WERI-Rb-1 (cell line): ENCODE measurements around the gene UNKL.

Experiments
- DNase-seq: peaks from one replicate; pipeline ENCODE4 v3.0.0-alpha.2; 2020
- H3K27ac ChIP-seq: fragments of 250-450 bp; sonication (Bioruptor Pico); 2 replicates; pipeline ENCODE4 v1.5.1; 2020; ENCODE audit warnings: mild to moderate bottlenecking, moderate library complexity
- H3K27me3 ChIP-seq: fragments of 250-450 bp; sonication (Bioruptor Pico); 2 replicates; pipeline ENCODE4 v1.5.1; 2021; ENCODE audit warnings: mild to moderate bottlenecking, low read depth, moderate library complexity; ENCODE audit not compliant: insufficient read depth, severe bottlenecking
- H3K36me3 ChIP-seq: fragments of 250-450 bp; sonication (Bioruptor Pico); 2 replicates; pipeline ENCODE4 v1.5.1; 2020; ENCODE audit warnings: mild to moderate bottlenecking, moderate library complexity
- H3K4me3 ChIP-seq: 2 replicates; pipeline ENCODE4 v1.5.1; 2011; ENCODE audit warnings: low read depth, mild to moderate bottlenecking, control low read depth, low read length
- H3K9me3 ChIP-seq: fragments of 250-450 bp; sonication (Bioruptor Pico); 2 replicates; pipeline ENCODE4 v1.5.1; 2021; ENCODE audit warnings: mild to moderate bottlenecking, moderate library complexity; ENCODE audit not compliant: severe bottlenecking
- TF ChIP-seq, protein P1 (sequence below): IDR thresholded peaks from 2 replicates; pipeline ENCODE4 v1.5.1; 2011; ENCODE audit warnings: low read depth, mild to moderate bottlenecking, control low read depth, inconsistent platforms, low read length

Gene UNKL

DNA sequence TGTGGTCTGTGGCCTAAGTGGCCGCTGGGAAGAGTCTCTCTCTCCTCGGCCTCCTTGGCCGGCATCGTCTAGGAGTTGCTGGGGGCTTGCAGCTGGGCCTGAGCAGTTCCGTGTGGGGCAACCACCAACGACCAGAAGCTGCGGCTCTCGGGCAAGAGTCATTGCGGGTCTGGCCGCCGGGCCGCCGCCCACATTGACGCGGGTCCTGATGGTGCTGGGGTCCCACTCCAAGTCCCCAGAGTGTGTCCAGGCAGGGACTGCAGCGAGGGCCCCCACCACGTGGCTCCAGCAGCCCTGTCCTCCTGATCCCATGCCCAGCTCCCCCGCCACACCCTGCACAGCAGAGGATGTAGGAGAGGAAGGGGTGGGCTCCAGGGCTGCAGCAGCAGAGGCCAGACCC is 30.9 kb downstream of the UNKL start:
- TF ChIP-seq, protein P1, sequence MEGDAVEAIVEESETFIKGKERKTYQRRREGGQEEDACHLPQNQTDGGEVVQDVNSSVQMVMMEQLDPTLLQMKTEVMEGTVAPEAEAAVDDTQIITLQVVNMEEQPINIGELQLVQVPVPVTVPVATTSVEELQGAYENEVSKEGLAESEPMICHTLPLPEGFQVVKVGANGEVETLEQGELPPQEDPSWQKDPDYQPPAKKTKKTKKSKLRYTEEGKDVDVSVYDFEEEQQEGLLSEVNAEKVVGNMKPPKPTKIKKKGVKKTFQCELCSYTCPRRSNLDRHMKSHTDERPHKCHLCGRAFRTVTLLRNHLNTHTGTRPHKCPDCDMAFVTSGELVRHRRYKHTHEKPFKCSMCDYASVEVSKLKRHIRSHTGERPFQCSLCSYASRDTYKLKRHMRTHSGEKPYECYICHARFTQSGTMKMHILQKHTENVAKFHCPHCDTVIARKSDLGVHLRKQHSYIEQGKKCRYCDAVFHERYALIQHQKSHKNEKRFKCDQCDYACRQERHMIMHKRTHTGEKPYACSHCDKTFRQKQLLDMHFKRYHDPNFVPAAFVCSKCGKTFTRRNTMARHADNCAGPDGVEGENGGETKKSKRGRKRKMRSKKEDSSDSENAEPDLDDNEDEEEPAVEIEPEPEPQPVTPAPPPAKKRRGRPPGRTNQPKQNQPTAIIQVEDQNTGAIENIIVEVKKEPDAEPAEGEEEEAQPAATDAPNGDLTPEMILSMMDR: no peak
- no peaks in the 10 kb centered on the region; the same call in 1 of the 2 replicates for H3K36me3 ChIP-seq
- no peaks in the 10 kb centered on the region for H3K27me3 ChIP-seq
- no peaks in the 10 kb centered on the region for H3K9me3 ChIP-seq
- no peak overlapping the region for H3K27ac ChIP-seq
- no peak for DNase-seq
- H3K4me3 ChIP-seq: no peak overlapping the region

DNA sequence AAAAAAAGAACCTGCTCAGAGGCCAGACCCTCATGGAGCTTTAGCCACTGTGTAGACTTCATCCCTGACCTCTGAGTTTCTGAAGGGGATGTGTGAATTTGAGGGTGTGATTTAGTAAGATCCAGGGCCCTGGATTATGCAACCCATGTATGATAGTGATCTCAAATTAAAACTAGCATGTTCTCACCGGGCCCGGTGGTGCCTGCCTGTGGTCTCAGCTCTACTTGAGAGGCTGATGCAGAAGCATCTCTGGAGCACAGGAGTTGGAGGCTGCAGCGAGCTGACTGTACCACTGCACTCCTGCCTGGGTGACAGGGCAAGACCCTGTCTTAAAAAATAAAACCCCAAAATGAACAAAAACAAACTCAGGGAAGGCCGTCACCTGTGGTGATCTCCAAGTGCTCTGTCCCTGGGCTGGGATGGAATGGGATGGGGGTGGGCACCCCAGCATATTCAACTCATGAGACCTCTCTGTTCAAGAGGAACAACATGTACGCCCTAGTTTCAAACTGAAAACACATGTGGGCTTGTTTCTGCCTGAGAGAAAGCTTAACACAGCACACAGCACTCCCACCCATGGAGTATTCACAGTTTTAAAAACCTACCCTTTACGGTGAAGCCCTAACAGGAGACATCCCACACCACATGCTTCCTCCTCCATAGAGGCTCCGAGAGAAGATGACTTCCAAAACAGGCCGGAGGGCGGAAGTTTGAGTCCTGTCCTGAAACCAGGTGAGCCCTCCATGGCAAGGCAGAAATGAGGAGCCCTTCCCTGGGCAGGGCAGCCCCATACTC is 32.7 kb downstream of the UNKL start:
- TF ChIP-seq, protein P1: no peak
- H3K27ac ChIP-seq: no peak overlapping the region
- no peaks in the 10 kb centered on the region; the same call in 1 of the 2 replicates for H3K36me3 ChIP-seq
- H3K27me3 ChIP-seq: no peaks in the 10 kb centered on the region
- no peak overlapping the region for H3K4me3 ChIP-seq
- H3K9me3 ChIP-seq: no peaks in the 10 kb centered on the region
- no peak for DNase-seq

DNA sequence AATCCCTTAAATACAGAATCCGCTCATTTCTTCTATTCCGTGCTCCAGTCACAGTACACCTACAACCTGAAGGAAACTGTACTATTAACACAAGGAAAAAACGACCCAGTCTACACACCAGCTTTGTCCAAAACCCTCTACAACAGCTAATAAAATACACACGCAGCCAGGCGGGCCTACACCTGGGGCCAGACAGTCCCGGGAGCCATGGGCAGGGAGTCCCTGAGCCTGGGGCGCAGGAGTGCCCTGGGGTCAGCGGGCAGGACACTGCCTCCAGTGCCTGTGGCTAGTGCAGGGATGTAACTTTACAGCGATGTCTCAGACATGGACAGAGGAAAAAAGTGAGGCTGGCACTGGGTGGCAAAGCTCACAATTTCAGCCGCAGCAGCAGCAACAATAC is 34.3 kb downstream of the UNKL start:
- Histone ChIP-seq H3K27me3 (no peaks in the 10 kb centered on the region), H3K4me3 (peak overlapping the region; percentile 47), H3K27ac (peak overlapping the region; percentile 57), H3K36me3 (no peaks in the 10 kb centered on the region; the same call in 1 of the 2 replicates), H3K9me3 (no peaks in the 10 kb centered on the region)
- TF ChIP-seq, protein P1: no peak
- no peak for DNase-seq

DNA sequence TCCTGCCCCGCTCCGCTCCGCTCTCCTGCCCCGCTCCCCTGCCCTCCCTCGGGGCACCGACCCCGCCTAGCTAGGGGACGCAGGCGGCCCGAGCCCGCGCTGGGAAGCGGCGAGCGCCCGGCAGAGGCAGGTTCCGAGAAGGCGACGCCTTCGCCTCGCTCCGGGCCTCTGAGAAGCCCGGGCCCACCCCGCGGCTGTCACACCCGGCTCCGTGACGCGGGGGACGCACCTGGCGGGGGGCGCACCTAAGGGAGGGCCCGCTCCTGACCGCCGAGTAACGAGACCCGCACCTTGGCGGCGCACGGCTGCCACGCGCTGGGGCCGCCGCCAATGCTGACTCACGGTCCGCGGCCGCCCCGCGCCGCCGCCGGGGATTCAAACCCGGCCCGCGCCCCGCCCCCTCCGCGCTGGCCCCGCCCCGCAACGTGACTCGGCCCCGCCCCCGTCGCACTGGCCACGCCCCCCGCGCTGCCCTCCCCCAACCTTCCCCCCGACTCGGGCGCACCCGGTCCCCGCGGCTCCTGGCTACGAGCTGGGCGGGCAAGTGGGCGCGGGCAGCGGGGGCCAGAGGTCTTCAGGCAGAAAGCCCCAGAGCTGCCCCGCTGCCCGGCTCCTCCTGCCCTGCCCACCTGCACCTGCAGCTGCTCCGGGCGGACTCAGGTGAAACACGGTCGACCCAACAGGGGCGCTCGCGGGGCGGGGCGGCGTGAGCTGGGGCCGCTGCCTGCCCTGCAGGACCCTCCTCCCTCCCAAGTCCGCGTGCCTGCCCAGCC is 35.0 kb downstream of the UNKL start:
- DNase-seq: peak; percentile 69

DNA sequence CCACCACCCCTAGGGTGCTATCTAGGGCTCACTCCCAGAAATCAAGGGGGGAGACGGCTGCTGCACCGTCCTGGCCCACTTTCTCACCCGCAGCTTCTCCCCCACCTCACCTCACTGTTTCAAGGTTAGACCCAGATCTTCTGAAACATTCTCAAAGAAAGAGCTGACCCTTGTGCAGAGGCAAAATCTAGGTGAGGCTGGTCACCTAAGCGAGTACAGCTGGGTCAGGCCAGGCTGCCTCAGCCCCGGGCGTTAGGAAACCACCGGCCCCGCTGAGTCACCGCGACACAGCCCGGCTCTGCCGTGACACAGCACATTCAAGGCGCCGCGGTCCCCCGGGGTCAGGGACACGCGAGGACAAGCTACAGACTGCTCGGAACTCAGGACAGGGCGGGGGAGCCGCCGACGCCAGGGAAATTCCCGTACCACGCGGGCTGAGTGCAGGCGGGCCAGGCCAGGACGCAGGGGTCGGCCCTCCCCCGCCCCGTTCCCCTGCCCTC is 35.6 kb downstream of the UNKL start:
- DNase-seq: peak; percentile 52
- Histone ChIP-seq H3K36me3 (no peaks in the 10 kb centered on the region; the same call in 1 of the 2 replicates), H3K27me3 (no peaks in the 10 kb centered on the region), H3K4me3 (peak overlapping the region; percentile 64), H3K9me3 (no peaks in the 10 kb centered on the region), H3K27ac (peak overlapping the region; percentile 74)
- TF ChIP-seq, protein P1: no peak

More for the DNA sequence above, 35.0 kb downstream of the UNKL start:
- Histone ChIP-seq H3K36me3 (no peaks in the 10 kb centered on the region; the same call in 1 of the 2 replicates), H3K27me3 (no peaks in the 10 kb centered on the region), H3K9me3 (no peaks in the 10 kb centered on the region), H3K4me3 (peak overlapping the region; percentile 64), H3K27ac (peak overlapping the region; percentile 74)
- TF ChIP-seq, protein P1: peak; percentile 25; the same call in 1 of the 2 replicates
